WTC11 (cell line): Measurements from ENCODE around the gene VNN1. TPM values are rescaled to one million over a fixed set of nuclear protein-coding genes. Genes with fewer than 3 reads are reported as not detected.

ENCODE experiments used
- ATAC-seq: fragments of 200-7000 bp; cut with Tn5 transposase; 2 replicates; pipeline ENCODE4 v1.10.0; 2021; ENCODE audit warnings: mild to moderate bottlenecking, moderate library complexity
- CTCF ChIA-PET: fragments of 300-600 bp; sonication (Branson Sonifier 250); formaldehyde crosslinking; loops from one replicate; lab custom pipeline; 2021; ENCODE audit warnings: antibody characterized with exemption; lab: Charles Lee
- POLR2A ChIA-PET: fragments of 350-600 bp; sonication (Branson Sonifier 250); formaldehyde crosslinking; loops from one replicate; lab custom pipeline; 2021; ENCODE audit warnings: antibody characterized with exemption; lab: Charles Lee
- DNase-seq: peaks from one replicate; pipeline ENCODE4 v3.0.0; 2021; ENCODE audit warnings: low spot score
- H3K27ac Mint-ChIP-seq: 2 replicates; pipeline ENCODE4 v1.8.0; 2021; ENCODE audit warnings: mixed read lengths
- H3K27me3 Mint-ChIP-seq: 2 replicates; pipeline ENCODE4 v1.8.0; 2021; ENCODE audit warnings: low read depth, mild to moderate bottlenecking, moderate library complexity, mixed read lengths
- H3K36me3 Mint-ChIP-seq: 2 replicates; pipeline ENCODE4 v1.8.0; 2021; ENCODE audit warnings: mixed read lengths
- H3K4me1 Mint-ChIP-seq: 2 replicates; pipeline ENCODE4 v1.8.0; 2022; ENCODE audit warnings: mixed read lengths
- H3K4me3 Mint-ChIP-seq: 2 replicates; pipeline ENCODE4 v1.8.0; 2021; ENCODE audit warnings: mild to moderate bottlenecking, moderate library complexity, mixed read lengths
- H3K9me3 Mint-ChIP-seq: 2 replicates; pipeline ENCODE4 v1.8.0; 2021; ENCODE audit warnings: mixed read lengths
- ATF6 ChIP-seq: sonication (generic); formaldehyde crosslinking; IDR thresholded peaks from 2 replicates; pipeline ENCODE4 v1.8.1; 2023; ENCODE audit warnings: mild to moderate bottlenecking, missing genetic modification reagents
- ELF4 ChIP-seq: sonication (generic); formaldehyde crosslinking; IDR thresholded peaks from 2 replicates; pipeline ENCODE4 v1.8.1; 2022; ENCODE audit warnings: low read depth, mild to moderate bottlenecking, moderate library complexity, missing genetic modification reagents
- ERG ChIP-seq: fragments of 250-450 bp; sonication (Bioruptor Pico); IDR thresholded peaks from 2 replicates; pipeline ENCODE4 v1.8.0; 2021; ENCODE audit warnings: mild to moderate bottlenecking
- FOXK1 ChIP-seq: sonication (generic); formaldehyde crosslinking; IDR thresholded peaks from 2 replicates; pipeline ENCODE4 v1.8.0; 2022; ENCODE audit warnings: mild to moderate bottlenecking, moderate library complexity, missing genetic modification reagents
- FOXP1 ChIP-seq: sonication (generic); formaldehyde crosslinking; IDR thresholded peaks from 2 replicates; pipeline ENCODE4 v1.8.0; 2022; ENCODE audit warnings: missing genetic modification reagents, mild to moderate bottlenecking, moderate library complexity, borderline replicate concordance
- GRHL2 ChIP-seq: fragments of 250-450 bp; sonication (Bioruptor Pico); IDR thresholded peaks from 2 replicates; pipeline ENCODE4 v1.8.0; 2022; ENCODE audit warnings: mild to moderate bottlenecking, moderate library complexity; ENCODE audit not compliant: insufficient replicate concordance, severe bottlenecking
- IRF1 ChIP-seq: sonication (generic); formaldehyde crosslinking; IDR thresholded peaks from 2 replicates; pipeline ENCODE4 v1.8.0; 2023; ENCODE audit warnings: missing genetic modification reagents
- IRF2 ChIP-seq: sonication (generic); formaldehyde crosslinking; IDR thresholded peaks from 2 replicates; pipeline ENCODE4 v1.8.0; 2022; ENCODE audit warnings: low read depth, missing genetic modification reagents, borderline replicate concordance
- JAZF1 ChIP-seq: fragments of 250-450 bp; sonication (Bioruptor Pico); IDR thresholded peaks from 2 replicates; pipeline ENCODE4 v1.9.0; 2021; ENCODE audit warnings: moderate library complexity, mild to moderate bottlenecking, inconsistent platforms
- KAT7 ChIP-seq: sonication (generic); formaldehyde crosslinking; IDR thresholded peaks from 2 replicates; pipeline ENCODE4 v1.8.1; 2023; ENCODE audit warnings: missing genetic modification reagents, mild to moderate bottlenecking, borderline replicate concordance
- MXD4 ChIP-seq: fragments of 250-450 bp; sonication (Bioruptor Pico); IDR thresholded peaks from 2 replicates; pipeline ENCODE4 v1.8.0; 2021; ENCODE audit warnings: mild to moderate bottlenecking, moderate library complexity, borderline replicate concordance
- TP53 ChIP-seq: sonication (generic); formaldehyde crosslinking; IDR thresholded peaks from 2 replicates; pipeline ENCODE4 v1.8.1; 2023; ENCODE audit warnings: mild to moderate bottlenecking, missing genetic modification reagents
- ZNF232 ChIP-seq: sonication (generic); formaldehyde crosslinking; IDR thresholded peaks from 2 replicates; pipeline ENCODE4 v1.8.0; 2022; ENCODE audit warnings: mild to moderate bottlenecking, missing genetic modification reagents
- ZNF423 ChIP-seq: fragments of 250-450 bp; sonication (Bioruptor Pico); IDR thresholded peaks from 2 replicates; pipeline ENCODE4 v2.1.2; 2022; ENCODE audit warnings: mild to moderate bottlenecking, moderate library complexity
- ZNF671 ChIP-seq: fragments of 250-450 bp; sonication (Bioruptor Pico); IDR thresholded peaks from 2 replicates; pipeline ENCODE4 v1.8.0; 2021; ENCODE audit warnings: mild to moderate bottlenecking
- total RNA-seq: library from RNA; stranded (reverse); gene quantifications from 3 replicates; pipeline ENCODE4 v1.2.3, GENCODE V29; 2021
- TF ChIP-seq, protein P1 (sequence below): sonication (generic); formaldehyde crosslinking; IDR thresholded peaks from 2 replicates; pipeline ENCODE4 v1.8.0; 2022; ENCODE audit warnings: mild to moderate bottlenecking, missing genetic modification reagents
- TF ChIP-seq, protein P2 (sequence below): sonication (generic); formaldehyde crosslinking; IDR thresholded peaks from 2 replicates; pipeline ENCODE4 v1.8.1; 2023; ENCODE audit warnings: mild to moderate bottlenecking, missing genetic modification reagents
- TF ChIP-seq, protein P3 (sequence below): fragments of 200-600 bp; IDR thresholded peaks from 2 replicates; pipeline ENCODE4 v1.8.0; 2022; ENCODE audit warnings: antibody characterized with exemption

Gene VNN1
- total RNA-seq, 1 experiment from 2014 or later = 0.04 TPM

- TF ChIP-seq, protein P1, sequence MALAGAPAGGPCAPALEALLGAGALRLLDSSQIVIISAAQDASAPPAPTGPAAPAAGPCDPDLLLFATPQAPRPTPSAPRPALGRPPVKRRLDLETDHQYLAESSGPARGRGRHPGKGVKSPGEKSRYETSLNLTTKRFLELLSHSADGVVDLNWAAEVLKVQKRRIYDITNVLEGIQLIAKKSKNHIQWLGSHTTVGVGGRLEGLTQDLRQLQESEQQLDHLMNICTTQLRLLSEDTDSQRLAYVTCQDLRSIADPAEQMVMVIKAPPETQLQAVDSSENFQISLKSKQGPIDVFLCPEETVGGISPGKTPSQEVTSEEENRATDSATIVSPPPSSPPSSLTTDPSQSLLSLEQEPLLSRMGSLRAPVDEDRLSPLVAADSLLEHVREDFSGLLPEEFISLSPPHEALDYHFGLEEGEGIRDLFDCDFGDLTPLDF (CRISPR knock-in tag) = no peak
- TF ChIP-seq FOXP1 (CRISPR knock-in tag) = no peak
- TF ChIP-seq, protein P2, sequence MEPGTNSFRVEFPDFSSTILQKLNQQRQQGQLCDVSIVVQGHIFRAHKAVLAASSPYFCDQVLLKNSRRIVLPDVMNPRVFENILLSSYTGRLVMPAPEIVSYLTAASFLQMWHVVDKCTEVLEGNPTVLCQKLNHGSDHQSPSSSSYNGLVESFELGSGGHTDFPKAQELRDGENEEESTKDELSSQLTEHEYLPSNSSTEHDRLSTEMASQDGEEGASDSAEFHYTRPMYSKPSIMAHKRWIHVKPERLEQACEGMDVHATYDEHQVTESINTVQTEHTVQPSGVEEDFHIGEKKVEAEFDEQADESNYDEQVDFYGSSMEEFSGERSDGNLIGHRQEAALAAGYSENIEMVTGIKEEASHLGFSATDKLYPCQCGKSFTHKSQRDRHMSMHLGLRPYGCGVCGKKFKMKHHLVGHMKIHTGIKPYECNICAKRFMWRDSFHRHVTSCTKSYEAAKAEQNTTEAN (CRISPR knock-in tag) = no peak
Observed at GRCh38 chr6:132742495-132742894, 28.6 kb upstream of the VNN1 start (continued).

- Mint-ChIP-seq H3K4me3 (no peak overlapping the region), H3K9me3 (peaks cover 7% of the 10 kb centered on the region; the same call in 1 of the 2 replicates), H3K27ac (no peak overlapping the region), H3K36me3 (no peaks in the 10 kb centered on the region), H3K27me3 (no peaks in the 10 kb centered on the region; the same call in 1 of the 2 replicates), H3K4me1 (no peaks in the 10 kb centered on the region)
- no peak for TF ChIP-seq ELF4 (CRISPR knock-in tag)
- TF ChIP-seq IRF1 (CRISPR knock-in tag) = no peak
- TF ChIP-seq GRHL2 = no peak
- no peak for TF ChIP-seq ZNF232
- TF ChIP-seq FOXK1 = no peak
- TF ChIP-seq ATF6 (CRISPR knock-in tag) = no peak
- no peak for TF ChIP-seq ZNF671
- TF ChIP-seq, protein P3, sequence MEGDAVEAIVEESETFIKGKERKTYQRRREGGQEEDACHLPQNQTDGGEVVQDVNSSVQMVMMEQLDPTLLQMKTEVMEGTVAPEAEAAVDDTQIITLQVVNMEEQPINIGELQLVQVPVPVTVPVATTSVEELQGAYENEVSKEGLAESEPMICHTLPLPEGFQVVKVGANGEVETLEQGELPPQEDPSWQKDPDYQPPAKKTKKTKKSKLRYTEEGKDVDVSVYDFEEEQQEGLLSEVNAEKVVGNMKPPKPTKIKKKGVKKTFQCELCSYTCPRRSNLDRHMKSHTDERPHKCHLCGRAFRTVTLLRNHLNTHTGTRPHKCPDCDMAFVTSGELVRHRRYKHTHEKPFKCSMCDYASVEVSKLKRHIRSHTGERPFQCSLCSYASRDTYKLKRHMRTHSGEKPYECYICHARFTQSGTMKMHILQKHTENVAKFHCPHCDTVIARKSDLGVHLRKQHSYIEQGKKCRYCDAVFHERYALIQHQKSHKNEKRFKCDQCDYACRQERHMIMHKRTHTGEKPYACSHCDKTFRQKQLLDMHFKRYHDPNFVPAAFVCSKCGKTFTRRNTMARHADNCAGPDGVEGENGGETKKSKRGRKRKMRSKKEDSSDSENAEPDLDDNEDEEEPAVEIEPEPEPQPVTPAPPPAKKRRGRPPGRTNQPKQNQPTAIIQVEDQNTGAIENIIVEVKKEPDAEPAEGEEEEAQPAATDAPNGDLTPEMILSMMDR = no peak
- TF ChIP-seq ZNF423 = no peak
- TF ChIP-seq TP53 = no peak
- no peak for TF ChIP-seq JAZF1 (CRISPR knock-in tag)
- TF ChIP-seq ERG = no peak
- TF ChIP-seq MXD4 (CRISPR knock-in tag) = no peak
- no peak for TF ChIP-seq IRF2 (CRISPR knock-in tag)
- TF ChIP-seq KAT7 = no peak
- ATAC-seq = no peak
- ChIA-PET POLR2A (no interaction called here), CTCF (no interaction called here)
- DNase-seq = no peak
Observed at GRCh38 chr6:132741281-132741680, 27.4 kb upstream of the VNN1 start.
